ENCODE results near the gene PLCXD3. TPM values are rescaled to one million over a fixed set of nuclear protein-coding genes. Genes with fewer than 3 reads are reported as not detected.

The PLCXD3 gene
- polyA plus RNA-seq (ENCODE audit: insufficient read length in 4 of 4) = under 1 TPM; 0.38 to 0.63 (median 0.42) TPM

DNA sequence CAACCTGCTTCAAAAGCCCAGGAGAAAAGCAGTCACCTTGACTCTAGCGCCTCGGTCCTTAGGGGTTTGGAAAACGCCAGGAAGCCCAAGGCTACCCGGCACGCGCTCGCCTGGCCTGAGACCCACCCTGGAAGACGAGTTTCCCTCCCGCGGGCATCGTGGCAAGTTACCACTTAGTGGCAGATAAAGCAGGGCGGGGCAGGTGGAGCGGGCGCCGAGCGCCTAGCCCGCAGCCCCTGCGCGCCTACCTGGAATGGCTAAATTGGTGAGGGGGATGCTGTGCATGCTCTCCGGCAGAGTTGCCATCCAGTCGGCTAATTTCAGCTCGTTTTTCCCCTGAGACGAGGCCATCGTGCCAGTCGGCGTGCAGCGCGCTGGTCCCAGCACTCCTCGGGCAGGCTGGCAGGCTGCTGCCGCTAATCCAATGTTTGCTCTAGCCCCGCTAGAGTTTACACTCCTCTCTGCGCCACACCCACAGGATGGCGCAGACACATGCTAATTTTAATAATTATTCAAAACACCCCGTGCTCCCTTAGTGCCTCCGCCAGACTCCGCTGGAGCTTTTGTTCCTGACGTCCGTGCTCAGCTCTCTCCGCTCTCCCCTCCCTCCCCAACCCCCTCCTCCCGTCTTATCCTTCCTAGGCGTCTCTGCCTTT lies at the start of gene PLCXD3:
Gene PLCXD3 (minus strand): TSS at position 426 of the 656 bp plus-strand sequence. CDS start 75 bp downstream, at position 351.
- peak in 1 of 4 donors; percentile 4 for DNase-seq (ENCODE audit: low read depth in 4 of 4, low spot score in 3 of 4)

DNA sequence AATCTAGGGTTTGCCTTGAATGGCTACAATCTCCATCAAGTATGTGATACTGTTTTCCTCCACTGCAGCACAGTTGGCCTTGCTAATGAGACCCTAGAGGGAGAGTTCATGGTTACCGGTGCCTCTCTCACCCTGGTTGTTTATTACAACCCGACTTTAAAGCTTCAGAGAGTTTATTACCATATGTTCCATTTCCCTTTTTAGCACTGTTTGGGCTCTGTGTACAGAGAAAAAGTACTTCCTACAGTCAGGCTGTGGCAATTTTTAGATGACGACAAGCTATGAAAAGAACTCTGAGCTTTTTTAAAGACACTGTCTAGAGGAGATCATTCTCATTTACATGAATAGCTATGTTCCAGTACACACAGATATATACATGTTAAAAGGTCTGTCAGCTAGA lies 48.8 kb upstream of the PLCXD3 start:
- no peak for DNase-seq (ENCODE audit: low read depth in 4 of 4, low spot score in 3 of 4)

- DNase-seq (ENCODE audit: low read depth in 4 of 4, low spot score in 3 of 4) = no peak
Observed at GRCh38 chr5:41558295-41558694, 47.9 kb upstream of the PLCXD3 start.

- DNase-seq (ENCODE audit: low read depth in 4 of 4, low spot score in 3 of 4) = no peak
Observed at GRCh38 chr5:41547991-41548390, 37.6 kb upstream of the PLCXD3 start.

GRCh38 chr5:41542183-41542582 lies 31.8 kb upstream of the PLCXD3 start:
- DNase-seq (ENCODE audit: low read depth in 4 of 4, low spot score in 3 of 4) = no peak

DNA sequence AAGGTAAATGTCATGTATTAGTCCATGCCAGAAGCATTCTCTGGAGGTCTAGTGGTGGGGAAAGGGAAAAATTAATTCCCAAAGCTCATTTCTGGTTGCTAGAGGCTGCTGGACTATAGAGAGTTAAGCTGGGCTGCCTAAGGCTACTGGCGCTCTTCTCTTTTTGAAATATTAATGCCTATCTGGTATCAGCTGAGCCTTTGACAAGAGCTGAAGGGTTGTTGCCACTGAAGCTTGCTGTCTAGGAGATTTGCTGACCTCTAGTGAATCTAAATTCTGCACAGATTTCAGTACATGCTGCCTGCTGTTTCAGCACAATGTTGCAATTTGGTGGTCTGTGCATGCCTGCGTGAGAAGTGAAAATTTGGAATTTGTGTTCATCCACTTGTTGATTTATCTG lies 29.1 kb upstream of the PLCXD3 start:
- DNase-seq (ENCODE audit: low read depth in 4 of 4, low spot score in 3 of 4) = no peak

- no peak for DNase-seq (ENCODE audit: low read depth in 4 of 4, low spot score in 3 of 4)
Observed at GRCh38 chr5:41537581-41537980, 27.2 kb upstream of the PLCXD3 start.

GRCh38 chr5:41532485-41532884 lies 22.1 kb upstream of the PLCXD3 start:
- DNase-seq (ENCODE audit: low read depth in 4 of 4, low spot score in 3 of 4) = no peak

GRCh38 chr5:41527201-41527779 lies 16.9 kb upstream of the PLCXD3 start:
- DNase-seq (ENCODE audit: low read depth in 4 of 4, low spot score in 3 of 4) = no peak

DNA sequence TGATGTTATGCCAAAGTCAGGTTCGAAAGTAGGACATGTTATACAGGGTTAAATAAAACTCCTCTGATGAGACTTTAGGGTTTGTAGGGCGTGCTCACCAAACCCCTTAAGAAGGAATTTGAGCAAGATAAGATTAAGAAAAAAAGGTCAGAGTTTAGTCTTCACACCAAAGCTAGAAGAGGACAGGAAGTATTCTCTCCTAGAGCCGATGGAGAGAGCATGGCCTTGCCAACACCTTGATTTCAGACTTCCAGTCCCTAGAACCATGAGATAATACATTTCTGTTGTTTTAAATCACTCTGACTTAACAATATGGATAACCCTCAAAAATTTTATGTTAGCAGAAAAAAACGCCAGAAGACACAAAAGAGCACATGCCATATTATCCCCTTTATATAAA lies 16.3 kb upstream of the PLCXD3 start:
- no peak for DNase-seq (ENCODE audit: low read depth in 4 of 4, low spot score in 3 of 4)

GRCh38 chr5:41524174-41524573 lies 13.8 kb upstream of the PLCXD3 start:
- no peak for DNase-seq (ENCODE audit: low read depth in 4 of 4, low spot score in 3 of 4)

DNA sequence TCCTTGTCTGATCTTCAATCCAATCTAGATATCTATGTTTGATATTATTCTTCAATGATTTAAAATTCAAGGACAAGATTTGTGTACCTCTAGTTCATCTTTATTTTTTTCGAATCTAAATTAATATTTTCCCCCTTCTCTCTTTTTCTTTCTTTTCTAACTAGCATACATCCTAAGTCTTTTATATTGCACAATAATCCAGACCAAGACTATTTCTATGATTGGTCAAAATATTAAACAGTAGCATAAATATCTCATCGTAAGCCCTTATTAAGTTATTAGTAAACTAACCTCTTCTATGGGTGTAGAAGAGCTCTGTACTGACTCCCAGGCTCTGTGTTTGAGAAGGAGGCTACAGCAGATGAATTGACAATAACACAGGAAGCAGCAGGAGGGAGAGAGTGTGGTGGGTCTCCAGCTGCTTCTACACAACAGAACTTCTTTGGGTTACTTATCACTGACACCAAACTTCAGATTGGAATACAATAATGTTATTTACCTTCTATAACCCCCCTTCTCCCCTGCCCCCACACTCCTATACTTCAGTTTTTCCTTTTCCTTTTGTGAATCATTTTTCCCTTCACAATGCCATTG lies 11.9 kb upstream of the PLCXD3 start:
- DNase-seq (ENCODE audit: low read depth in 4 of 4, low spot score in 3 of 4) = no peak

DNA sequence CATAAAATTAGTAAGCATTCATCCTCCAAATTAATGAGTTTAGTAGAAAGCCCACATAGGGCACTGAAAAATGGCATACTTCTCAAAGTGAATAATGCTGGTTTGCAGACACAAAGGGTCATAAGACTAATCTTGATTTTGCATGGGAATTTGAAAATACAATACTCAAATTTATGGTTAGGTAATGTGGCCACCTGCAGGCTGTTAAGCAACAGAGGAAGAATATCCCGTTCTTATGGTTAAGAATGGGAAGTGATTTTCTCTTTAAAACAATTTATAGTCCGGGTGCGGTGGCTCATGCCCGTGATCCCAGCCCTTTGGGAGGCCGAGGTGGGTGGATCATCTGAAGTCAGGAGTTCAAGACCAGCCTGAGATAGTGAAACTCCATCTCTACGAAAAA lies 9.4 kb upstream of the PLCXD3 start:
- DNase-seq (ENCODE audit: low read depth in 4 of 4, low spot score in 3 of 4) = no peak

- no peak for DNase-seq (ENCODE audit: low read depth in 4 of 4, low spot score in 3 of 4)
Observed at GRCh38 chr5:41517909-41518308, 7.5 kb upstream of the PLCXD3 start.

- DNase-seq (ENCODE audit: low read depth in 4 of 4, low spot score in 3 of 4) = no peak
Observed at GRCh38 chr5:41511241-41511640, 840 bp upstream of the PLCXD3 start.

DNA sequence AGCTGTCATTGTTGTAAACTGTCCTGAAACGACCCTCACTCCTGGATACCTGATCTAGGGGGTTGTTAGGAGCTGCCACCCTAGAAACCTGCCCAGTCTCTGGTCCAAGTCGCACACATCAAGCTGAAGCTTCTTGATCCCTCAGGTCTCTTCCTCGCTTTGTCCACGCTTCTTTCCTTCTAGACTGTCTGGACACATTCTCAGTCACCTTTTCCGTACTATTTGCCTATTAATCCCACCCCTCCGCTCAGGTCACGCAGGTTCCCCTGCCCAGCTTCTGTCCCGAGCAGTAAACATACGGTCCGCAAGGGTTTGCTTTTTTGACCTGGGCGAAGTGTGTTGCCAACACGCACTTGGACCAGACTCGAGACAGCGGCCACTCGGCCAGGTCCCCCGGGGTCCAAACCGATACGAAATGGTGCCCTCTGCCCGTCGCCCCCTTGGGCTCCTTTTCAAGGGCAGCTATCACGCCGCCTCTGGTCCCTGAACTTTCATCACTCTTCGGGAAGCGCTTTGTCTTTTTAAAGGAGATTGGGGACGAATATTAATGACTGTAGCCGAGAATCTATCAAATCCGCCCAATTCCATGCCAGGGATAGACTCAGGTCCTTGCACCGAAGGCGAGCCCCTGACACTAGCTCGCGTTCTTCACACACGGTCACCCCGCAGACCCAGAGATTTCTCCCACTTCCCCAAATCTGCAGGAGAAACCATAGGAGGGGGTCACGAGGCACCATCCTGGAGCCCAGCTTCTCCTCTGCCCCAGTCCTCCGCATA lies 814 bp downstream of the PLCXD3 start:
- DNase-seq (ENCODE audit: low read depth in 4 of 4, low spot score in 3 of 4) = no peak

GRCh38 chr5:41508696-41509398 lies 1.6 kb downstream of the PLCXD3 start:
- no peak for DNase-seq (ENCODE audit: low read depth in 4 of 4, low spot score in 3 of 4)

- no peak for DNase-seq (ENCODE audit: low read depth in 4 of 4, low spot score in 3 of 4)
Observed at GRCh38 chr5:41508186-41508585, 2.2 kb downstream of the PLCXD3 start.

GRCh38 chr5:41507501-41507900 lies 2.9 kb downstream of the PLCXD3 start:
- DNase-seq (ENCODE audit: low read depth in 4 of 4, low spot score in 3 of 4) = no peak

DNA sequence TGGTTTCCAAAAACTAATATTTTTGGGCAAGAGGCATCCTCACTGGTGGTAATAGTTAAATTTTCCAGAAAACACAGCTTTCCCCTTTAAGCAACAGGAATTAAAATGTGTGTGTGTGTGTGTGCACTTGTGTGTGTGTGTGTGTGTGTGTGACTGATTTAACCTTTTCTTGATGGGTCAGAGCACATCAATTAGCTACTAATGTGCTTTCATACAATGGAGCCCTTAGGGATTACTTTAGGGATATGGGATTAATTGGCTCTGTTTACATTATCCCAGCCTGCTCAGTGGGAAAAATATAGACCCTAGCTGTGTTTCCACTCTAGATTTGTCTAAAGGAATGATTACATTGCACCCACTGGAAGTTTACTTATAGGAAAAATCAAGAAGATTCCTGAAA lies 6.5 kb downstream of the PLCXD3 start:
- no peak for DNase-seq (ENCODE audit: low read depth in 4 of 4, low spot score in 3 of 4)

DNA sequence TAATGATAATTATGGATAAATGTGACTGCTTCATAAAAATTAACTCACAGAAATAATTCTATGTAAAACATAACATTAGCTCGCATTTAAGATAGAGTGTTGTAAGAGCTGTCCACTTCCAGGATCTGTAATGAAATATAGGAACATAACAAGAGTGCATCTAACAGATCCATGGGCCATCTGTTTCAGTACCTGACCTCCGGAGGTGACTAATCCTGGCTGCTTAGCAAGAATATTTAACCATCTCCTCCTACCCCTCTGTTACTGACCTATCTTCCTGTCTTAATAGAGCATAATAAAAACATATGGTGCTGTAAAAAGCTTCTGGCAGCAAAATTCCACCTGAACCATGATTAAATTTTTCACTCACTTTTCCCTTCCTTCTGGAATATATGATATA lies 7.1 kb downstream of the PLCXD3 start:
- DNase-seq (ENCODE audit: low read depth in 4 of 4, low spot score in 3 of 4) = no peak

Measured in right renal pelvis (tissue), 4 donors.